ENCODE data around the gene ASTN2.

Gene ASTN2

GRCh38 chr9:117282541-117282940 lies 132.3 kb downstream of the ASTN2 start:
- no peak for TF ChIP-seq CTCF (conservative IDR thresholded peaks at IDR 0.05; ENCODE audit: low read depth, low read length)
- DNase-seq (ENCODE audit: low read depth), result no peak
- H3K4me3 ChIP-seq (ENCODE audit: low read length), result no peak overlapping the region

GRCh38 chr9:117278471-117279035 lies 136.3 kb downstream of the ASTN2 start:
- DNase-seq (ENCODE audit: low read depth), result no peak
- TF ChIP-seq CTCF (conservative IDR thresholded peaks at IDR 0.05; ENCODE audit: low read depth, low read length), result no peak
- no peak overlapping the region for H3K4me3 ChIP-seq (ENCODE audit: low read length)

GRCh38 chr9:117278020-117278419 lies 136.8 kb downstream of the ASTN2 start:
- no peak for TF ChIP-seq CTCF (conservative IDR thresholded peaks at IDR 0.05; ENCODE audit: low read depth, low read length)
- H3K4me3 ChIP-seq (ENCODE audit: low read length), result no peak overlapping the region

GRCh38 chr9:117276444-117276843 lies 138.4 kb downstream of the ASTN2 start:
- DNase-seq (ENCODE audit: low read depth), result no peak
- no peak overlapping the region for H3K4me3 ChIP-seq (ENCODE audit: low read length)
- TF ChIP-seq CTCF (conservative IDR thresholded peaks at IDR 0.05; ENCODE audit: low read depth, low read length), result no peak

More at GRCh38 chr9:117278020-117278419, 136.8 kb downstream of the ASTN2 start:
- DNase-seq (ENCODE audit: low read depth), result no peak

- TF ChIP-seq CTCF (conservative IDR thresholded peaks at IDR 0.05; ENCODE audit: low read depth, low read length), result no peak
- no peak for DNase-seq (ENCODE audit: low read depth)
- no peak overlapping the region for H3K4me3 ChIP-seq (ENCODE audit: low read length)
Measured at GRCh38 chr9:117273612-117274011, 141.2 kb downstream of the ASTN2 start.

- DNase-seq (ENCODE audit: low read depth), result no peak
- H3K4me3 ChIP-seq (ENCODE audit: low read length), result no peak overlapping the region
- TF ChIP-seq CTCF (conservative IDR thresholded peaks at IDR 0.05; ENCODE audit: low read depth, low read length), result no peak
Measured at GRCh38 chr9:117268847-117269446, 145.9 kb downstream of the ASTN2 start.

GRCh38 chr9:117266855-117267497 lies 147.9 kb downstream of the ASTN2 start:
- no peak overlapping the region for H3K4me3 ChIP-seq (ENCODE audit: low read length)
- DNase-seq (ENCODE audit: low read depth), result no peak
- TF ChIP-seq CTCF (conservative IDR thresholded peaks at IDR 0.05; ENCODE audit: low read depth, low read length), result no peak

All from retinal pigment epithelial cell (primary cell).